ENCODE results near the gene LIN52. TPM values are rescaled to one million over a fixed set of nuclear protein-coding genes. Genes with fewer than 3 reads are reported as not detected.
A peak's percentile ranks its signal among the peaks of the same experiment; 100 is the strongest.
"Not testable (repeated sequence)": the region's sequence is repeated elsewhere in the genome, so short reads cannot be mapped to it uniquely, and the experiment has no call there.

LIN52 gene
- total RNA-seq, 2 experiments from 2014 or later: 13.0 to 14.7 TPM

- Mint-ChIP-seq H3K27me3 (no peaks in the 10 kb centered on the region), H3K27ac (no peak overlapping the region), H3K9me3 (no peaks in the 10 kb centered on the region), H3K4me3 (no peak overlapping the region), H3K4me1 (peaks cover 20% of the 10 kb centered on the region), H3K36me3 (ENCODE audit: low read depth) (peaks cover under 1% of the 10 kb centered on the region)
- DNase-seq: no peak
- CTCF ChIA-PET: interaction anchor here (0.7 kb wide), 1 partner anchor 150 kb away, joined by 3 read pairs; no protein-coding TSS in a partner anchor
- POLR2A ChIA-PET: no interaction called here
Measured at GRCh38 chr14:74080820-74081460, 3.8 kb upstream of the LIN52 start.

GRCh38 chr14:74081491-74081890 lies 3.3 kb upstream of the LIN52 start:
- H3K27me3 Mint-ChIP-seq: no peaks in the 10 kb centered on the region
- H3K4me3 Mint-ChIP-seq: no peak overlapping the region
- no peaks in the 10 kb centered on the region for H3K9me3 Mint-ChIP-seq
- no peak overlapping the region for H3K27ac Mint-ChIP-seq
- peaks cover 2% of the 10 kb centered on the region for H3K36me3 Mint-ChIP-seq (ENCODE audit: low read depth)
- no peak for DNase-seq
- H3K4me1 Mint-ChIP-seq: peaks cover 26% of the 10 kb centered on the region
- CTCF ChIA-PET: interaction anchor here (1.0 kb wide), 1 partner anchor 18 kb away, joined by 3 read pairs; no protein-coding TSS in a partner anchor
- POLR2A ChIA-PET: no interaction called here

GRCh38 chr14:74083161-74083560 lies 1.6 kb upstream of the LIN52 start:
- Mint-ChIP-seq H3K9me3 (no peaks in the 10 kb centered on the region), H3K4me3 (peak overlapping the region; percentile 98), H3K4me1 (peaks cover 30% of the 10 kb centered on the region), H3K36me3 (ENCODE audit: low read depth) (peaks cover 3% of the 10 kb centered on the region), H3K27ac (peak overlapping the region; percentile 25), H3K27me3 (no peaks in the 10 kb centered on the region)
- DNase-seq: no peak
- ChIA-PET POLR2A (no interaction called here), CTCF (interaction anchor here (1.6 to 1.7 kb wide), 2 partner anchors 10 to 324 kb away, joined by 3 to 9 read pairs; no protein-coding TSS in a partner anchor)

GRCh38 chr14:74083784-74084276 lies 926 bp upstream of the LIN52 start:
- Mint-ChIP-seq H3K27me3 (no peaks in the 10 kb centered on the region), H3K36me3 (ENCODE audit: low read depth) (peaks cover 6% of the 10 kb centered on the region), H3K9me3 (no peaks in the 10 kb centered on the region), H3K4me1 (peaks cover 36% of the 10 kb centered on the region), H3K27ac (peak overlapping the region; percentile 99), H3K4me3 (peak overlapping the region; percentile 98)
- no peak for DNase-seq
- ChIA-PET POLR2A (no interaction called here), CTCF (interaction anchor here (0.6 to 1.7 kb wide), 3 partner anchors 11 to 324 kb away, joined by 3 to 9 read pairs (median 4); no protein-coding TSS in a partner anchor)

DNA sequence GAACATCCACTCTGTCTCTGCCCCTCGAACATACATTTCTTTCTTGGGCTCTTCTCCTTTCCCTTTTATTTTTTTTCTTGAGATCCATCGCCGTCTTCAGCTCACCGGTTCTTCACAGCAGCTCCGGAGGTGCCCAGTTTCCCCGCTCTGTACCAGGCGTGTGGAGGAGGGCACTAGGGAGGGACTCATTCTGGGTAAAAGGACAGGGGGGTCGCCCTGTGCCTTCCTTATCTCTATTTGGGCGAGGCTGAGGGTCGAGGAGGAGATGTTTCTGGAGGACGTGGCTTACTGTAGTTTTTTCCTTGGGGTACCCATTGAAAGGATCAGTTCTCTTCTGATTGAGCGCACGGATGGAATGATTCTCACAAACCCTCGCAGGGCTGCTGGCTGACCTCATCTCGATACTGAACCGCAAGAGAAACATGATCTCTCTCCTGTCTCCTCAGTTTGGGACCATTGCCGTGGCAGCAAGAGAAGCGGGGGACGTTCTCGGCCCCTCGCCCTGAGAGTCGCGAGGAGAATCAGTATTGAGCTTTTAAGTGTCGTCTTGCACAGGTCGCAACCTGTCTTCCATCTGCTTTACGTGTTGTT lies 386 bp downstream of the LIN52 start:
- peak; percentile 11 for DNase-seq
- Mint-ChIP-seq H3K27me3 (no peaks in the 10 kb centered on the region), H3K4me1 (peaks cover 45% of the 10 kb centered on the region), H3K4me3 (peak overlapping the region; percentile 98), H3K27ac (peak overlapping the region; percentile 99), H3K9me3 (no peaks in the 10 kb centered on the region), H3K36me3 (ENCODE audit: low read depth) (peaks cover 9% of the 10 kb centered on the region)
- ChIA-PET POLR2A (interaction anchor here (0.6 kb wide), 1 partner anchor 145 kb away, joined by 3 read pairs; no protein-coding TSS in a partner anchor), CTCF (interaction anchor here (0.5 to 0.7 kb wide), 2 partner anchors 76 to 1323 kb away, joined by 3 to 4 read pairs; no protein-coding TSS in a partner anchor)

DNA sequence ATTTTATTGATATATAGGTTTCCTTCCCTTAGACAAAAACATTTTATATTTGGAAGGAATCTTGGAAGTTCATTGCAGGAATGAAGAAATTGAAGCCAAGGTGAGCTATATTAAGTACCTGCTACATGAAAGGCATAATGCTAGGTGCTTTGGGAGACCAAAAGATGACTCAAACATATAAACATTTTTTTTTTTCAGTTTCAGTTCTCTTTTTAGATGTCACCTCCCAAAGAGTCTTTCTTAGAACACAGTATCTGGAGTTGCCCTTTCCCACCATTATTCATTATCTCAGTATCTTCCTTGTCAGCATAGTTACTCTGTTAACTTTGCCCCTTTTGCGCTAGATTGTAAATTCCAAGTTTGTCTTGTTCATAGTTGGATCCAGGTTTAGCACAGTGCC lies 1.1 kb downstream of the LIN52 start:
- ChIA-PET CTCF (interaction anchor here (0.7 kb wide), 1 partner anchor 1324 kb away, joined by 3 read pairs; no protein-coding TSS in a partner anchor), POLR2A (interaction anchor here (0.6 kb wide), 1 partner anchor 146 kb away, joined by 3 read pairs; no protein-coding TSS in a partner anchor)
- peak overlapping the region; percentile 99 for H3K27ac Mint-ChIP-seq
- no peaks in the 10 kb centered on the region for H3K27me3 Mint-ChIP-seq
- DNase-seq: no peak
- H3K4me1 Mint-ChIP-seq: peaks cover 45% of the 10 kb centered on the region
- H3K36me3 Mint-ChIP-seq (ENCODE audit: low read depth): peaks cover 12% of the 10 kb centered on the region
- peak overlapping the region; percentile 98 for H3K4me3 Mint-ChIP-seq
- H3K9me3 Mint-ChIP-seq: no peaks in the 10 kb centered on the region

GRCh38 chr14:74089251-74090020 lies 4.7 kb downstream of the LIN52 start:
- Mint-ChIP-seq H3K27ac (peak overlapping the region; percentile 7), H3K4me3 (no peak overlapping the region), H3K27me3 (no peaks in the 10 kb centered on the region), H3K4me1 (peaks cover 31% of the 10 kb centered on the region), H3K9me3 (no peaks in the 10 kb centered on the region), H3K36me3 (ENCODE audit: low read depth) (peaks cover 15% of the 10 kb centered on the region)
- ChIA-PET CTCF (no interaction called here), POLR2A (no interaction called here)
- DNase-seq: peak; percentile 7

DNA sequence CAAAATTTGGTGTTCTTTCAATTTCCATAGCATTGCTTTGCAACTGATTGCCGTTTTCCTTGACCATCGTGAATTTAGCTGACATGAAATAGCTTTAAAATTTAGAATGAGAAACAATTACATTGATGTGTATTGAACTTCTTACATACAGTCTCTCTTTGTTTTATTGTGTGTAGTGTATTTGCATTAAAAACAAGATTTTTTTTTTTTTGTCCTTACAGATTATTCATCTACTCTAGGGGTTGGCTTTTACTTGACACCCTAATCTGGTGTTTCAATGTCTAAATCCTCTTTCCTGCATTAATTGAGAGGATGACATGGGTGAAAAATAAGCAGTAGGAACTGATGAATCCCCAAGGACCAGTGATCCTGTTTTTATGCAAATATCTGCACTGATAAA lies 20.6 kb downstream of the LIN52 start:
- Mint-ChIP-seq H3K9me3 (no peaks in the 10 kb centered on the region), H3K27me3 (no peaks in the 10 kb centered on the region), H3K4me1 (no peaks in the 10 kb centered on the region), H3K36me3 (ENCODE audit: low read depth) (peaks cover 25% of the 10 kb centered on the region), H3K27ac (no peak overlapping the region), H3K4me3 (no peak overlapping the region)
- DNase-seq: no peak
- CTCF ChIA-PET: interaction anchor here (0.7 kb wide), 1 partner anchor 378 kb away, joined by 3 read pairs; no protein-coding TSS in a partner anchor
- POLR2A ChIA-PET: no interaction called here

DNA sequence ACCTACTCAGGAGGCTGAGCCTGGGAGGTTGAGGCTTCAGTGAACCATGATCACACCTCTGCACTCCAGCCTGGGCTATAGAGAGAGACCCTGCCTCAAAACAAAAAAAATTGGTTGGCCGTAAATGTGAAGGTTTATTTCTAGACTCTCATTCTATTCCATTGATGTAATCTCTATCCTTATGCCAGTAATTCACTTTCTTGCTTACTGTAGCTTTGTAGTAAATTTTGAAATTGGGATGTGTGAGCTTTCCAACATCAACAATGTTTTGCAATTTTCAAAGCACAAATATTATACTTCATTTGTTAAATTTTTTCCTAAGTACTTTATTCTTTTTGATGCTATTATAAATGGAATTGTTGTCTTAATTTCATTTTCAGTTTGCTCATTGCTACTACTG lies 24.6 kb downstream of the LIN52 start:
- DNase-seq: no peak
- ChIA-PET CTCF (no interaction called here), POLR2A (no interaction called here)
- Mint-ChIP-seq H3K9me3 (no peaks in the 10 kb centered on the region), H3K4me3 (no peak overlapping the region), H3K27ac (no peak overlapping the region), H3K27me3 (no peaks in the 10 kb centered on the region), H3K4me1 (peaks cover 2% of the 10 kb centered on the region), H3K36me3 (ENCODE audit: low read depth) (peaks cover 15% of the 10 kb centered on the region)

GRCh38 chr14:74111395-74112216 lies 26.9 kb downstream of the LIN52 start:
- not testable (repeated sequence) for H3K27me3 Mint-ChIP-seq, H3K4me3 Mint-ChIP-seq, H3K9me3 Mint-ChIP-seq, H3K4me1 Mint-ChIP-seq, H3K27ac Mint-ChIP-seq
- DNase-seq: peak; percentile 26
- ChIA-PET POLR2A (interaction anchor here (0.7 kb wide), 1 partner anchor 20 kb away, joined by 20 read pairs; no protein-coding TSS in a partner anchor), CTCF (interaction anchor here (0.6 to 3.2 kb wide), 8 partner anchors 9 to 144 kb away, joined by 3 to 7 read pairs (median 4); no protein-coding TSS in a partner anchor)
- peaks cover 13% of the 10 kb centered on the region for H3K36me3 Mint-ChIP-seq (ENCODE audit: low read depth)

DNA sequence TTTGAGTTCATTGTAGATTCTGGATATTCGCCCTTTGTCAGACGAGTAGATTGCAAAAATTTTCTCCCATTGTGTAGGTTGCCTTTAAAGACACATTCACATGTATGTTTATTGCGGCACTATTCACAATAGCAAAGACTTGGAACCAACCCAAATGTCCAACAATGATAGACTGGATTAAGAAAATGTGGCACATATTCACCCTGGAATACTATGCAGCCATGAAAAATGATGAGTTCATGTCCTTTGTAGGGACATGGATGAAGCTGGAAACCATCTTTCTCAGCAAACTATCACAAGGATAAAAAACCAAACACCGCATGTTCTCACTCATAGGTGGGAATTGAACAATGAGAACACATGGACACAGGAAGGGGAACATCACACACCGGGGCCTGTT lies 40.7 kb downstream of the LIN52 start:
- H3K4me1 Mint-ChIP-seq, DNase-seq, H3K27me3 Mint-ChIP-seq, H3K4me3 Mint-ChIP-seq, H3K27ac Mint-ChIP-seq, CTCF ChIA-PET, POLR2A ChIA-PET, H3K9me3 Mint-ChIP-seq: not testable (repeated sequence)
- peaks cover 26% of the 10 kb centered on the region for H3K36me3 Mint-ChIP-seq (ENCODE audit: low read depth)

DNA sequence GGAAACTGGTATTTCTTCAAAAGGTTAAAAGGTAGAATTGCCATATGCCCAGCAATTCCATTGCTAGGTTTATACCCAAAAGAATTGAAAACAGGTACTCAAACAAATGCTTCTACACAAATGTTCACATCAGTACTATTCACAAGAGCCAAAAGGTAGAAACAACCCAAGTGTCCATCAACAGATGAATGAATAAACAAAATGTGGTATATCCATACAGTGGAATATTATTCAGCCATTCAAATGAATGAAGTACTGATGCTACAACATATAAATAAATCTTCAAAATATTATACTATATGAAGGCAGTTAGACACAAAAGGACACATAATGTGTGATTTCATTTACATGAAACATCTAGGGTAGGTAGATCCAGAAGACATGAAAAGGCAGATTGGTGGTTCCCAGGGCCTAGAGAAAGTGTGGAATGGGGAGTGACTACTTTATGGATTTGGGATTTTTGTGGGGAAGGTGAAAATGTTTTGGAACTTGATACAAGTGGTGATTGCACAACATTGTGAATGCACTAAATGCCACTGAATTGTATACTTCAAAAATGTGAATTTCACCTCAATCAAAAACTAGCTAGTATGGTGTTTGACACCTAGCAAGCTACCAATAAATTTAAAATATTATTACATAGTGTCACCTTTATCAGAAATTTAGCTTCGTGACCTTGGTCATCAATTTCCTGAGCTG lies 41.7 kb downstream of the LIN52 start:
- H3K27ac Mint-ChIP-seq: no peak overlapping the region
- H3K4me3 Mint-ChIP-seq: no peak overlapping the region
- no peaks in the 10 kb centered on the region for H3K9me3 Mint-ChIP-seq
- H3K27me3 Mint-ChIP-seq: no peaks in the 10 kb centered on the region
- CTCF ChIA-PET: no interaction called here
- H3K4me1 Mint-ChIP-seq: no peaks in the 10 kb centered on the region
- DNase-seq: no peak
- POLR2A ChIA-PET: no interaction called here
- H3K36me3 Mint-ChIP-seq (ENCODE audit: low read depth): peaks cover 19% of the 10 kb centered on the region
